GM18526 (cell line): ENCODE results near the gene MPL.

Experiments used
- POLR2A ChIP-seq: IDR thresholded peaks from 3 replicates; pipeline ENCODE4 v1.6.1; 2011; ENCODE audit not compliant: insufficient read length; ENCODE audit errors: extremely low read depth

MPL gene

GRCh38 chr1:43331688-43332087 is 5.9 kb upstream of the MPL start:
- TF ChIP-seq POLR2A, result no peak

- no peak for TF ChIP-seq POLR2A
Observed at GRCh38 chr1:43334453-43335205, 3.0 kb upstream of the MPL start.

- TF ChIP-seq POLR2A, result no peak
Observed at GRCh38 chr1:43338001-43338400, 383 bp downstream of the MPL start.

- no peak for TF ChIP-seq POLR2A
Observed at GRCh38 chr1:43339584-43340232, 2.1 kb downstream of the MPL start.

GRCh38 chr1:43340559-43340958 is 2.9 kb downstream of the MPL start:
- TF ChIP-seq POLR2A, result no peak

- no peak for TF ChIP-seq POLR2A
Observed at GRCh38 chr1:43344267-43344850, 6.7 kb downstream of the MPL start.

GRCh38 chr1:43345120-43345519 is 7.5 kb downstream of the MPL start:
- no peak for TF ChIP-seq POLR2A

- TF ChIP-seq POLR2A, result no peak
Observed at GRCh38 chr1:43346636-43347035, 9.0 kb downstream of the MPL start.

GRCh38 chr1:43348343-43348808 is 10.8 kb downstream of the MPL start:
- TF ChIP-seq POLR2A, result no peak

- peak; percentile 35 for TF ChIP-seq POLR2A
Observed at GRCh38 chr1:43348809-43349593, 11.4 kb downstream of the MPL start.

- TF ChIP-seq POLR2A, result no peak
Observed at GRCh38 chr1:43349594-43350306, 12.1 kb downstream of the MPL start.

- TF ChIP-seq POLR2A, result no peak
Observed at GRCh38 chr1:43350976-43351375, 13.4 kb downstream of the MPL start.

GRCh38 chr1:43351421-43352350 is 14.1 kb downstream of the MPL start:
- no peak for TF ChIP-seq POLR2A

GRCh38 chr1:43352351-43352705 is 14.7 kb downstream of the MPL start:
- TF ChIP-seq POLR2A, result no peak
